HepG2 (cell line): ENCODE data around the gene ANKRD13C. TPM values are rescaled to one million over a fixed set of nuclear protein-coding genes. Genes with fewer than 3 reads are reported as not detected.
"Not testable (repeated sequence)": the region's sequence is repeated elsewhere in the genome, so short reads cannot be mapped to it uniquely, and the experiment has no call there.

Experiments used
- ATAC-seq: fragments of 200-7000 bp; cut with Tn5 transposase; 3 replicates; pipeline ENCODE4 v1.9.1; 2020; ENCODE audit warnings: mild to moderate bottlenecking, moderate library complexity
- BruUV-seq: library from RNA; stranded (reverse); fragments of 400-500 nt; replicated peaks from 2 replicates; lab custom pipeline; 2021; lab: Mats Ljungman, UMichigan
- CTCF ChIA-PET: fragments of 300-600 bp; formaldehyde crosslinking; extraction: SDS; loops from one replicate; lab custom pipeline; 2021; ENCODE audit warnings: low total read pairs, inconsistent platforms, low intra/inter-chr PET ratio; lab: Yijun Ruan, JAX
- POLR2A ChIA-PET: fragments of 350-600 bp; sonication (Branson Sonifier 250); formaldehyde crosslinking; loops from one replicate; lab custom pipeline; 2020; ENCODE audit warnings: antibody characterized with exemption, inconsistent platforms; lab: Yijun Ruan, JAX
- DNase-seq: peaks from one replicate; pipeline ENCODE4 v3.0.0-alpha.2; 2015; ENCODE audit warnings: low spot score
- FAIRE-seq: peaks from 3 replicates; lab custom pipeline; 2011; peaks lifted over from hg19 to GRCh38; lab: Jason Lieb, UNC
- H2AFZ ChIP-seq: one replicate; pipeline ENCODE4 v1.6.1; 2011; ENCODE audit warnings: low read length, inconsistent platforms
- H3K27ac ChIP-seq: fragments of 300-600 bp; 3 replicates; pipeline ENCODE4 v1.8.0; 2011; ENCODE audit warnings: mixed run types, mild to moderate bottlenecking, mixed read lengths, low read length, inconsistent platforms; ENCODE audit not compliant: insufficient read depth; ENCODE audit errors: extremely low read length
- H3K27me3 ChIP-seq, 2 experiments: fragments of 200-600 bp in 1 of 2; 2 replicates in 1 of 2; 3 replicates in 1 of 2; pipeline versions ENCODE4 v1.6.0 to v1.8.0; 2011; ENCODE audit warnings: low read length in 2 of 2, mild to moderate bottlenecking in 2 of 2, moderate library complexity in 2 of 2, inconsistent platforms in 1 of 2; ENCODE audit not compliant: insufficient read depth in 2 of 2, control insufficient read depth in 1 of 2
- H3K36me3 ChIP-seq, 2 experiments: fragments of 200-600 bp in 1 of 2; replicated peaks in 1 of 2; 2 replicates in 1 of 2; 3 replicates in 1 of 2; pipeline versions ENCODE4 v1.5.1 to v1.8.0; 2011; ENCODE audit warnings: low read length in 2 of 2, inconsistent platforms in 1 of 2; ENCODE audit not compliant: insufficient read depth in 2 of 2, control insufficient read depth in 1 of 2
- H3K4me1 ChIP-seq: 2 replicates; pipeline ENCODE4 v1.5.1; 2012; ENCODE audit warnings: low read length, inconsistent platforms; ENCODE audit not compliant: insufficient read depth
- H3K4me2 ChIP-seq: 2 replicates; pipeline ENCODE4 v1.6.0; 2011; ENCODE audit warnings: low read depth, low read length, inconsistent platforms
- H3K4me3 ChIP-seq, 3 experiments: fragments of 200-600 bp in 1 of 3; sonication (generic), shearing (Covaris generic) in 1 of 3; replicated peaks in 1 of 3; 2 replicates each; pipeline ENCODE4 v1.5.1; 2011 to 2016; ENCODE audit warnings: low read length in 3 of 3, inconsistent platforms in 2 of 3, low read depth in 2 of 3, mild to moderate bottlenecking in 2 of 3, control low read depth in 1 of 3, mixed read lengths in 1 of 3; ENCODE audit not compliant: insufficient read depth in 1 of 3
- H3K79me2 ChIP-seq: one replicate; pipeline ENCODE4 v1.6.1; 2011; ENCODE audit warnings: low read length, inconsistent platforms; ENCODE audit not compliant: insufficient read depth
- H3K9ac ChIP-seq: 2 replicates; pipeline ENCODE4 v1.6.0; 2011; ENCODE audit warnings: mild to moderate bottlenecking, low read depth, low read length, inconsistent platforms; ENCODE audit not compliant: insufficient read depth
- H3K9me3 ChIP-seq: 2 replicates; pipeline ENCODE4 v1.5.1; 2012; ENCODE audit warnings: mild to moderate bottlenecking, low read length
- H4K20me1 ChIP-seq: 2 replicates; pipeline ENCODE4 v1.6.0; 2011; ENCODE audit warnings: inconsistent platforms, mild to moderate bottlenecking, low read length, moderate library complexity; ENCODE audit not compliant: insufficient read depth
- FLYWCH1 ChIP-seq: sonication (generic); formaldehyde crosslinking; IDR thresholded peaks from 2 replicates; pipeline ENCODE4 v1.8.1; 2023; ENCODE audit warnings: mild to moderate bottlenecking, missing genetic modification reagents
- KLF11 ChIP-seq: IDR thresholded peaks from 2 replicates; pipeline ENCODE4 v1.6.1; 2016; ENCODE audit warnings: missing compliant biosample characterization
- NFIB ChIP-seq: sonication (generic); formaldehyde crosslinking; IDR thresholded peaks from 2 replicates; pipeline ENCODE4 v1.9.0; 2021; ENCODE audit warnings: missing genetic modification reagents, mild to moderate bottlenecking, borderline replicate concordance
- RBM22 ChIP-seq: fragments of 200-400 bp; formaldehyde crosslinking; optimal IDR thresholded peaks from 2 replicates; pipeline ENCODE3; 2017; ENCODE audit warnings: mild to moderate bottlenecking, low read length, moderate library complexity
- SNAPC5 ChIP-seq: sonication (generic); formaldehyde crosslinking; IDR thresholded peaks from 2 replicates; pipeline ENCODE4 v1.8.1; 2023; ENCODE audit warnings: mild to moderate bottlenecking, missing genetic modification reagents, borderline replicate concordance
- SP5 ChIP-seq: IDR thresholded peaks from 2 replicates; pipeline ENCODE4 v1.6.1; 2016; ENCODE audit warnings: low read depth, borderline replicate concordance
- TSC22D2 ChIP-seq: sonication (generic); formaldehyde crosslinking; IDR thresholded peaks from 2 replicates; pipeline ENCODE4 v1.5.1; 2020; ENCODE audit warnings: missing genetic modification reagents, mild to moderate bottlenecking, borderline replicate concordance
- ZBTB1 ChIP-seq: sonication (generic); formaldehyde crosslinking; IDR thresholded peaks from 2 replicates; pipeline ENCODE4 v1.4.0; 2020; ENCODE audit warnings: missing genetic modification reagents, borderline replicate concordance
- ZNF10 ChIP-seq: sonication (generic); formaldehyde crosslinking; IDR thresholded peaks from 2 replicates; pipeline ENCODE4 v1.4.0; 2020; ENCODE audit warnings: mild to moderate bottlenecking, low read depth, missing genetic modification reagents, borderline replicate concordance
- ZNF317 ChIP-seq: sonication (generic); formaldehyde crosslinking; IDR thresholded peaks from 2 replicates; pipeline ENCODE4 v1.5.0; 2020; ENCODE audit warnings: mild to moderate bottlenecking, missing genetic modification reagents
- ZNF564 ChIP-seq: sonication (generic); formaldehyde crosslinking; IDR thresholded peaks from 2 replicates; pipeline ENCODE4 v1.8.1; 2023; ENCODE audit warnings: mild to moderate bottlenecking, missing genetic modification reagents
- ZNF619 ChIP-seq: sonication (generic); formaldehyde crosslinking; IDR thresholded peaks from 2 replicates; pipeline ENCODE4 v1.4.0; 2020; ENCODE audit warnings: mild to moderate bottlenecking, missing genetic modification reagents
- WGBS: methylation state at CpG from one replicate; pipeline ENCODE4 v1.1.6; 2017; ENCODE audit warnings: low lambda C conversion rate; 5-methylcytosine and 5-hydroxymethylcytosine counted together
- in situ Hi-C: cut with HindIII; loops from 2 replicates; pipeline ENCODE4 v1.10.0; 2017; ENCODE audit warnings: low pct_unique_long_range_greater_than_20kb; ENCODE audit not compliant: extremely low pct_ligation_motif_present
- intact Hi-C: fragments of 100-400 bp; cut with micrococcal nuclease; formaldehyde crosslinking; loops from one replicate; pipeline ENCODE4 v1.10.0; 2022; ENCODE audit not compliant: unreplicated experiment
- polyA plus RNA-seq, 8 experiments: library from polyadenylated mRNA; depleted of rRNA in 3 of 8; stranded (reverse) in 7 of 8; unstranded in 1 of 8; fragments of >200 nt; fragmentation: Illumina TruSeq in 4 of 8; extraction: Trizol in 4 of 8; gene quantifications; 2 replicates each; pipeline versions ENCODE4 v1.2.1 to v1.2.3, GENCODE V29; 2011 to 2016; ENCODE audit warnings: low read depth in 4 of 8, missing spikeins in 1 of 8, mixed read lengths in 1 of 8; ENCODE audit not compliant: insufficient read depth in 1 of 8
- total RNA-seq, 5 experiments: library from RNA; depleted of rRNA; stranded (reverse); fragments of >200 nt; fragmentation: Illumina TruSeq; extraction: Trizol; gene quantifications; 2 replicates each; pipeline ENCODE4 v1.2.3, GENCODE V29; 2016; ENCODE audit warnings: low read depth in 1 of 5

Gene ANKRD13C
- total and polyA plus RNA-seq, 2 of the 13 experiments (the other 11 are each of a cell fraction or from before 2014, with no cell fraction given) = 6.2 to 17.6 TPM

- CTCF ChIA-PET, intact Hi-C loops, FAIRE-seq: not testable (repeated sequence)
Measured at GRCh38 chr1:70366997-70367396, 12.5 kb upstream of the ANKRD13C start.

GRCh38 chr1:70366425-70366952 is 12.0 kb upstream of the ANKRD13C start:
- CTCF ChIA-PET, ATAC-seq, H2AFZ ChIP-seq, H3K4me1 ChIP-seq, intact Hi-C loops, H3K9ac ChIP-seq, H3K4me2 ChIP-seq, in situ Hi-C loops, POLR2A ChIA-PET, H3K9me3 ChIP-seq, H3K27ac ChIP-seq, H3K27me3 ChIP-seq, DNase-seq, H3K4me3 ChIP-seq, BruUV-seq, H4K20me1 ChIP-seq, H3K79me2 ChIP-seq, FAIRE-seq, H3K36me3 ChIP-seq: not testable (repeated sequence)
- WGBS = 45% methylated on average over 4 of the region's 4 CpGs

More at GRCh38 chr1:70366997-70367396, 12.5 kb upstream of the ANKRD13C start:
- H3K79me2 ChIP-seq, ATAC-seq, H3K4me1 ChIP-seq, H3K27ac ChIP-seq, H3K9me3 ChIP-seq, POLR2A ChIA-PET, DNase-seq, BruUV-seq, in situ Hi-C loops, H3K9ac ChIP-seq, H3K4me2 ChIP-seq, H2AFZ ChIP-seq, H3K27me3 ChIP-seq, H4K20me1 ChIP-seq, H3K4me3 ChIP-seq, H3K36me3 ChIP-seq: not testable (repeated sequence)
- 66% methylated on average over 3 of the region's 3 CpGs for WGBS

GRCh38 chr1:70364439-70364838 is 9.9 kb upstream of the ANKRD13C start:
- H3K4me1 ChIP-seq = no peaks in the 10 kb centered on the region
- CTCF ChIA-PET = no interaction called here
- H2AFZ ChIP-seq = no peak overlapping the region
- WGBS = 64% methylated on average over 3 of the region's 3 CpGs
- intact Hi-C loops = no loop called here
- H3K27ac ChIP-seq = no peak overlapping the region
- H3K36me3 ChIP-seq = no peaks in the 10 kb centered on the region
- H3K4me2 ChIP-seq = no peak overlapping the region
- no peaks in the 10 kb centered on the region for H4K20me1 ChIP-seq
- H3K9me3 ChIP-seq = no peaks in the 10 kb centered on the region
- ATAC-seq (no peak), FAIRE-seq (no peak), DNase-seq (no peak)
- no peaks in the 10 kb centered on the region for H3K27me3 ChIP-seq
- no peaks in the 10 kb centered on the region for H3K79me2 ChIP-seq
- in situ Hi-C loops = no loop called here
- no peak overlapping the region for H3K4me3 ChIP-seq
- BruUV-seq = no TSS peak
- POLR2A ChIA-PET = interaction anchor here (2.0 kb wide), 1 partner anchor 10 kb away, joined by 6 read pairs; the partner anchor contains the start of gene ANKRD13C
- no peak overlapping the region for H3K9ac ChIP-seq
- TF ChIP-seq NFIB (CRISPR knock-in tag) (no peak), SP5 (CRISPR knock-in tag) (no peak), RBM22 (no peak), ZNF10 (CRISPR knock-in tag) (no peak), ZNF619 (CRISPR knock-in tag) (no peak), SNAPC5 (no peak), FLYWCH1 (CRISPR knock-in tag) (no peak), ZNF317 (CRISPR knock-in tag) (no peak), TSC22D2 (no peak), KLF11 (no peak), ZBTB1 (CRISPR knock-in tag) (no peak), ZNF564 (CRISPR knock-in tag) (no peak)
